ENCODE measurements around the gene CEP72. TPM values are rescaled to one million over a fixed set of nuclear protein-coding genes. Genes with fewer than 3 reads are reported as not detected.

Gene CEP72
- total and polyA plus RNA-seq, 10 of the 15 experiments (the other 5 are each of a cell fraction or from before 2014, with no cell fraction given) = 0.35 to 13.5 (median 8.3) TPM

DNA sequence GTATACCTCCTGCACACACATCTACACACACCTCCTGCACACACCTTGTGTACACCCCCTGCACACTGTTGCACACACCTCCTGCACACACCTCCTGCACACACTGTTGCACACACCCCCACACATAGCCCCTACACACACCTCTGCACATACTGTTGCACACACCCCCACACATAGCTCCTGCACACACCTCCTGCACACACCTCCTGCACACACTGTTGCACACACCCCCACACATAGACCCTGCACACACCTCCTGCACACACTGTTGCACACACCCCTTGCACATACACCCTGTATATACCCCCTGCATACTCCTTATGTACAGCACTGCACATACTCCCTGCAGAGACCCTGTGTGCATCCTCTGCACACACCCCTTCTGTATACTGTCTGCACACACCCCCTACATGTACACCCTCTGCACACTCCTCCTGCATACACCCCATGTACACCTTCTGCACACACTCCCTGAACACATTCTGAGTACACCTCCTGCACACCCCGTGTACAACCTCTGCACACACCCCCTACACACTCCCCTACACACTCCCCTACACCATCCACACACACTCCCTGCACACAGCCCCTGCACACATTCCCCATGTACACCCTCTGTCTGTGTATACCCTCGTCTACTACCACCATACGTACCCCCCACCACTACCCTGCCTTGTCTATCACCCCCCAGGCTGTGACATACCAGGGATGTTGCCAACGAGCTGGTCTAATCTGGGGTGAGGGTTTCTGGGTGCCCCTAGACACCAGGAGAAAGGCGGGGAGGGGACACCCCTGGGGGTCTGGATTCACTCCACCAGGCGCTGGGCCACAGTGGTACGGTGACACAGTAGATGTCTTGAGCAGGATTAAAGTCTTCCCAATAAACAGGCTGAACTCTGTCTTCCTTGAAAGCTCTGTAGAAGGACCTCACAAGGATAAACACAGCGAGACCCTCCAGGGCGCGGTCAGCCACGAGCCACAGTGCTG, 1.1 kb upstream of the CEP72 start:
- SMC1A ChIA-PET (ENCODE audit: uncharacterized antibody, unreplicated experiment) = no interaction called here
- peak overlapping the region; percentile 45; the same call in 1 of the 2 replicates for H3K9ac ChIP-seq (ENCODE audit: control insufficient read depth, insufficient read depth, low read length)
- CTCF ChIA-PET = no interaction called here
- ATAC-seq (no peak), DNase-seq (ENCODE audit: low read depth, low spot score) (no peak), FAIRE-seq (no peak)
- H3K36me3 ChIP-seq (ENCODE audit: control insufficient read depth in 2 of 2, insufficient read depth in 2 of 2, low read length in 1 of 2) = no peaks in the 10 kb centered on the region
- 35% methylated on average over 11 of the region's 11 CpGs for WGBS (ENCODE audit: insufficient coverage, insufficient replicate concordance, low lambda C conversion rate, missing lambda C conversion rate)
- H2AFZ ChIP-seq (ENCODE audit: control insufficient read depth, low read depth, low read length) = peak overlapping the region; percentile 51
- in situ Hi-C loops (cut with MboI) = no loop called here
- H3K4me1 ChIP-seq (ENCODE audit: control insufficient read depth, insufficient read depth, low read length) = peaks cover 20% of the 10 kb centered on the region
- H3K79me2 ChIP-seq (ENCODE audit: control insufficient read depth, insufficient read depth, low read length) = peaks cover 21% of the 10 kb centered on the region
- H3K4me3 ChIP-seq = peak overlapping the region; percentile 71
- H3K9me3 ChIP-seq (replicated peaks; ENCODE audit: control insufficient read depth, insufficient read depth, low read length) = no peaks in the 10 kb centered on the region; the same call in 2 of the 3 replicates
- no peaks in the 10 kb centered on the region for H4K20me1 ChIP-seq (ENCODE audit: control insufficient read depth, insufficient read depth)
- POLR2A ChIA-PET = no interaction called here
- intact Hi-C loops (cut with micrococcal nuclease; ENCODE audit: unreplicated experiment) = loop anchor here (10.0 kb wide), 1 partner anchor 136 kb away; no protein-coding TSS in a partner anchor
- no TSS peak for BruUV-seq (replicated peaks)
- peak overlapping the region; percentile 82 for H3K4me2 ChIP-seq (ENCODE audit: control insufficient read depth, insufficient read depth)
- H3K27ac ChIP-seq (ENCODE audit: control insufficient read depth, insufficient read depth) = no peak overlapping the region; the same call in 1 of the 2 replicates
- RAD21 ChIA-PET (ENCODE audit: unreplicated experiment) = interaction anchor here (0.7 kb wide), 1 partner anchor 294 kb away, joined by 3 read pairs; no protein-coding TSS in a partner anchor
- no peaks in the 10 kb centered on the region; a peak in 1 of 4 replicates for H3K27me3 ChIP-seq (replicated peaks in 1 of 2; ENCODE audit: control insufficient read depth in 2 of 2, insufficient read depth in 2 of 2, low read length in 1 of 2)
- TF ChIP-seq, protein P1, sequence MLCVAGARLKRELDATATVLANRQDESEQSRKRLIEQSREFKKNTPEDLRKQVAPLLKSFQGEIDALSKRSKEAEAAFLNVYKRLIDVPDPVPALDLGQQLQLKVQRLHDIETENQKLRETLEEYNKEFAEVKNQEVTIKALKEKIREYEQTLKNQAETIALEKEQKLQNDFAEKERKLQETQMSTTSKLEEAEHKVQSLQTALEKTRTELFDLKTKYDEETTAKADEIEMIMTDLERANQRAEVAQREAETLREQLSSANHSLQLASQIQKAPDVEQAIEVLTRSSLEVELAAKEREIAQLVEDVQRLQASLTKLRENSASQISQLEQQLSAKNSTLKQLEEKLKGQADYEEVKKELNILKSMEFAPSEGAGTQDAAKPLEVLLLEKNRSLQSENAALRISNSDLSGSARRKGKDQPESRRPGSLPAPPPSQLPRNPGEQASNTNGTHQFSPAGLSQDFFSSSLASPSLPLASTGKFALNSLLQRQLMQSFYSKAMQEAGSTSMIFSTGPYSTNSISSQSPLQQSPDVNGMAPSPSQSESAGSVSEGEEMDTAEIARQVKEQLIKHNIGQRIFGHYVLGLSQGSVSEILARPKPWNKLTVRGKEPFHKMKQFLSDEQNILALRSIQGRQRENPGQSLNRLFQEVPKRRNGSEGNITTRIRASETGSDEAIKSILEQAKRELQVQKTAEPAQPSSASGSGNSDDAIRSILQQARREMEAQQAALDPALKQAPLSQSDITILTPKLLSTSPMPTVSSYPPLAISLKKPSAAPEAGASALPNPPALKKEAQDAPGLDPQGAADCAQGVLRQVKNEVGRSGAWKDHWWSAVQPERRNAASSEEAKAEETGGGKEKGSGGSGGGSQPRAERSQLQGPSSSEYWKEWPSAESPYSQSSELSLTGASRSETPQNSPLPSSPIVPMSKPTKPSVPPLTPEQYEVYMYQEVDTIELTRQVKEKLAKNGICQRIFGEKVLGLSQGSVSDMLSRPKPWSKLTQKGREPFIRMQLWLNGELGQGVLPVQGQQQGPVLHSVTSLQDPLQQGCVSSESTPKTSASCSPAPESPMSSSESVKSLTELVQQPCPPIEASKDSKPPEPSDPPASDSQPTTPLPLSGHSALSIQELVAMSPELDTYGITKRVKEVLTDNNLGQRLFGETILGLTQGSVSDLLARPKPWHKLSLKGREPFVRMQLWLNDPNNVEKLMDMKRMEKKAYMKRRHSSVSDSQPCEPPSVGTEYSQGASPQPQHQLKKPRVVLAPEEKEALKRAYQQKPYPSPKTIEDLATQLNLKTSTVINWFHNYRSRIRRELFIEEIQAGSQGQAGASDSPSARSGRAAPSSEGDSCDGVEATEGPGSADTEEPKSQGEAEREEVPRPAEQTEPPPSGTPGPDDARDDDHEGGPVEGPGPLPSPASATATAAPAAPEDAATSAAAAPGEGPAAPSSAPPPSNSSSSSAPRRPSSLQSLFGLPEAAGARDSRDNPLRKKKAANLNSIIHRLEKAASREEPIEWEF (IDR thresholded peaks at IDR 0.05; ENCODE audit: insufficient replicate concordance, low read depth, low read length) = no peak
- 0 out of 2 replicates have a peak, but pooled peaks have one; percentile 28 for TF ChIP-seq KDM1A (IDR thresholded peaks at IDR 0.05; ENCODE audit: borderline replicate concordance)
- TF ChIP-seq, protein P2, sequence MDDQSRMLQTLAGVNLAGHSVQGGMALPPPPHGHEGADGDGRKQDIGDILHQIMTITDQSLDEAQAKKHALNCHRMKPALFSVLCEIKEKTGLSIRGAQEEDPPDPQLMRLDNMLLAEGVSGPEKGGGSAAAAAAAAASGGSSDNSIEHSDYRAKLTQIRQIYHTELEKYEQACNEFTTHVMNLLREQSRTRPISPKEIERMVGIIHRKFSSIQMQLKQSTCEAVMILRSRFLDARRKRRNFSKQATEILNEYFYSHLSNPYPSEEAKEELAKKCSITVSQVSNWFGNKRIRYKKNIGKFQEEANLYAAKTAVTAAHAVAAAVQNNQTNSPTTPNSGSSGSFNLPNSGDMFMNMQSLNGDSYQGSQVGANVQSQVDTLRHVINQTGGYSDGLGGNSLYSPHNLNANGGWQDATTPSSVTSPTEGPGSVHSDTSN (IDR thresholded peaks at IDR 0.05; ENCODE audit: insufficient replicate concordance, low read depth, low read length) = peak; percentile 5
- 0 out of 2 replicates have a peak, but pooled peaks have one; percentile 19 for TF ChIP-seq TCF3 (IDR thresholded peaks at IDR 0.05; ENCODE audit: borderline replicate concordance, insufficient read depth, low read depth, low read length)
- TF ChIP-seq, protein P3, sequence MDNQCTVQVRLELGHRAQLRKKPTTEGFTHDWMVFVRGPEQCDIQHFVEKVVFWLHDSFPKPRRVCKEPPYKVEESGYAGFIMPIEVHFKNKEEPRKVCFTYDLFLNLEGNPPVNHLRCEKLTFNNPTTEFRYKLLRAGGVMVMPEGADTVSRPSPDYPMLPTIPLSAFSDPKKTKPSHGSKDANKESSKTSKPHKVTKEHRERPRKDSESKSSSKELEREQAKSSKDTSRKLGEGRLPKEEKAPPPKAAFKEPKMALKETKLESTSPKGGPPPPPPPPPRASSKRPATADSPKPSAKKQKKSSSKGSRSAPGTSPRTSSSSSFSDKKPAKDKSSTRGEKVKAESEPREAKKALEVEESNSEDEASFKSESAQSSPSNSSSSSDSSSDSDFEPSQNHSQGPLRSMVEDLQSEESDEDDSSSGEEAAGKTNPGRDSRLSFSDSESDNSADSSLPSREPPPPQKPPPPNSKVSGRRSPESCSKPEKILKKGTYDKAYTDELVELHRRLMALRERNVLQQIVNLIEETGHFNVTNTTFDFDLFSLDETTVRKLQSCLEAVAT (IDR thresholded peaks at IDR 0.05) = no peak
- TF ChIP-seq, protein P4, sequence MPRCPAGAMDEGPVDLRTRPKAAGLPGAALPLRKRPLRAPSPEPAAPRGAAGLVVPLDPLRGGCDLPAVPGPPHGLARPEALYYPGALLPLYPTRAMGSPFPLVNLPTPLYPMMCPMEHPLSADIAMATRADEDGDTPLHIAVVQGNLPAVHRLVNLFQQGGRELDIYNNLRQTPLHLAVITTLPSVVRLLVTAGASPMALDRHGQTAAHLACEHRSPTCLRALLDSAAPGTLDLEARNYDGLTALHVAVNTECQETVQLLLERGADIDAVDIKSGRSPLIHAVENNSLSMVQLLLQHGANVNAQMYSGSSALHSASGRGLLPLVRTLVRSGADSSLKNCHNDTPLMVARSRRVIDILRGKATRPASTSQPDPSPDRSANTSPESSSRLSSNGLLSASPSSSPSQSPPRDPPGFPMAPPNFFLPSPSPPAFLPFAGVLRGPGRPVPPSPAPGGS (IDR thresholded peaks at IDR 0.05; ENCODE audit: borderline replicate concordance, insufficient read depth, low read depth, low read length, poor library complexity, severe bottlenecking) = peak; percentile 80
- TF ChIP-seq, protein P5, sequence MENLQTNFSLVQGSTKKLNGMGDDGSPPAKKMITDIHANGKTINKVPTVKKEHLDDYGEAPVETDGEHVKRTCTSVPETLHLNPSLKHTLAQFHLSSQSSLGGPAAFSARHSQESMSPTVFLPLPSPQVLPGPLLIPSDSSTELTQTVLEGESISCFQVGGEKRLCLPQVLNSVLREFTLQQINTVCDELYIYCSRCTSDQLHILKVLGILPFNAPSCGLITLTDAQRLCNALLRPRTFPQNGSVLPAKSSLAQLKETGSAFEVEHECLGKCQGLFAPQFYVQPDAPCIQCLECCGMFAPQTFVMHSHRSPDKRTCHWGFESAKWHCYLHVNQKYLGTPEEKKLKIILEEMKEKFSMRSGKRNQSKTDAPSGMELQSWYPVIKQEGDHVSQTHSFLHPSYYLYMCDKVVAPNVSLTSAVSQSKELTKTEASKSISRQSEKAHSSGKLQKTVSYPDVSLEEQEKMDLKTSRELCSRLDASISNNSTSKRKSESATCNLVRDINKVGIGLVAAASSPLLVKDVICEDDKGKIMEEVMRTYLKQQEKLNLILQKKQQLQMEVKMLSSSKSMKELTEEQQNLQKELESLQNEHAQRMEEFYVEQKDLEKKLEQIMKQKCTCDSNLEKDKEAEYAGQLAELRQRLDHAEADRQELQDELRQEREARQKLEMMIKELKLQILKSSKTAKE (IDR thresholded peaks at IDR 0.05; ENCODE audit: low read depth, poor library complexity, severe bottlenecking) = no peak

Measured in GM12878 (cell line).